ENCODE data around the gene RBM14. TPM values are rescaled to one million over a fixed set of nuclear protein-coding genes. Genes with fewer than 3 reads are reported as not detected.
"Not testable (repeated sequence)": the region's sequence is repeated elsewhere in the genome, so short reads cannot be mapped to it uniquely, and the experiment has no call there.

RBM14 gene
- total RNA-seq, 1 donor = 76.4 TPM

DNA sequence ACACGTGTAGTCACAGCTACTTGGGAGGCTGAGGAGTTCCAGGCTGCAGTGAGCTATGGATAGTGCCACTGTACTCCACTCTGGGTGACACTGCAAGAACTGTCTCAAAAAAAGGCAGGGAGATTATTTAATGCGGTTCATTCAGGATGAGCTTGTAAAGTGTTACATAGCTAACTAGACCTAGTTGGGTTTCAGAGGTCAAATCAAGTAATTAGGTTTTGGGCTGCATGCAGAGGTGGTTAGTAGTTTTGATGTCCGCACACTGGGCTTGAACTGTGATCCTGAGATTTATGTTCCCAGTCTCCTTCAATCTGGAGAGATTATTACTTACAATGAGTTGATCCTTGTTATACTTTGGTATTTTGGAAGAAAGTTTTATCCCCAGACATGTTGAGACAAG is 20.0 kb downstream of the RBM14 start:
- no peaks in the 10 kb centered on the region for H3K27me3 ChIP-seq (ENCODE audit: insufficient read depth, low read length)
- no peaks in the 10 kb centered on the region for H3K9me3 ChIP-seq (ENCODE audit: low read depth, low read length)
- peaks cover 37% of the 10 kb centered on the region for H3K4me1 ChIP-seq (ENCODE audit: insufficient read depth, low read length)
- H3K4me3 ChIP-seq (ENCODE audit: low read length) = no peak overlapping the region

- Histone ChIP-seq H3K4me1 (ENCODE audit: insufficient read depth, low read length) (peaks cover 50% of the 10 kb centered on the region), H3K27me3 (ENCODE audit: insufficient read depth, low read length) (no peaks in the 10 kb centered on the region), H3K4me3 (ENCODE audit: low read length) (peak overlapping the region; percentile 38), H3K9me3 (ENCODE audit: low read depth, low read length) (no peaks in the 10 kb centered on the region)
These were observed 21.2 kb downstream of the RBM14 start for GRCh38 chr11:66637557-66638176.

DNA sequence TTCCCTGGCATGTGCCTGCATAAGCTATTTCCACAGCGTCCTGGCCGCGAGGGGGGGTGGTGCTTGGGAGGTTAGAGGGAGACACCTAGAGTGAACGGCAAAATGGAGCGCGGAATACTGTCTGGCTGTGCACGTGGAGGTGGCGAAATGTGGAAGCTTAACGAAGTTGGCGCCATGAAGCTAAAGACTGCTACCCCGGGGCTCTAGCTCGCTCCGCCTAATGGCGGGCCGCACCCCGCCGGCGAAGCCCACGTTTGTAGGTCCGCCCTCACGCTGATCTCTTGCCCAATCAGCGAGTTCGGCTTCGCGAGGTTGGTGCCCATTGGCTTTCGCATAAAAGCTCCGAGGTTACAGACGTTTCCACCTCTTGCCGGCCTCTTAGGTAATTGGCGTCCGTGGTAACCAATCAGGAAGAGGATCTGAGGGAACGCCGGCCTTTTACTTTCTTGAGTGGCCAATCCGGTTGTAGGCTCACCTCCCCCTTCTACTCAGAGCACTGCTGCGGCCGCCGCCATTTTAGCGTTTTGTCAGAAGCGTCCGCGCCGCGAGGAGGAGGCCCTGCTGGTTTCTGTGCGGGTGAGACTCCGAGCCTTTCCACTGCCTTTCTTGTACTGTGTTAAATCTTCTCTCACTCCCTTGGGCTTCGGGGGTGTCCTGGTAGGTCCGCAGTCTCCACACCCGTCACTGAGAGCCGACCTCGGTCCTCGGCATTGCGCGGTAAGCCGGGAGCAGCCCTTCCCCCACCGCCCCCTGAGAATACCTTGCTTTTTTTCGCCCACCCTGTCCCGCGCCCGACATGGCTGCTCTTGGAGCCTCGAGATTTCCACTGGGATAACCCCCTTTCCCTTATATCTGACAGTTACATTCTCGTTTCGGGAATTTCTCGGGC is 22.0 kb downstream of the RBM14 start, which contains the start of gene RBM4:
Gene RBM4, plus strand, starts transcription at position 527 of the 889 bp plus-strand sequence. CDS start 1,009 bp downstream, outside the sequence.
- Histone ChIP-seq H3K27me3 (ENCODE audit: insufficient read depth, low read length) (no peaks in the 10 kb centered on the region), H3K4me3 (ENCODE audit: low read length) (peak within 1 kb of the TSS; percentile 95), H3K9me3 (ENCODE audit: low read depth, low read length) (no peaks in the 10 kb centered on the region), H3K4me1 (ENCODE audit: insufficient read depth, low read length) (peaks cover 54% of the 10 kb centered on the region)

GRCh38 chr11:66639066-66639813 is 22.8 kb downstream of the RBM14 start:
- Histone ChIP-seq H3K9me3 (ENCODE audit: low read depth, low read length) (no peaks in the 10 kb centered on the region), H3K4me1 (ENCODE audit: insufficient read depth, low read length) (peaks cover 63% of the 10 kb centered on the region), H3K27me3 (ENCODE audit: insufficient read depth, low read length) (no peaks in the 10 kb centered on the region), H3K4me3 (ENCODE audit: low read length) (peak overlapping the region; percentile 95)

DNA sequence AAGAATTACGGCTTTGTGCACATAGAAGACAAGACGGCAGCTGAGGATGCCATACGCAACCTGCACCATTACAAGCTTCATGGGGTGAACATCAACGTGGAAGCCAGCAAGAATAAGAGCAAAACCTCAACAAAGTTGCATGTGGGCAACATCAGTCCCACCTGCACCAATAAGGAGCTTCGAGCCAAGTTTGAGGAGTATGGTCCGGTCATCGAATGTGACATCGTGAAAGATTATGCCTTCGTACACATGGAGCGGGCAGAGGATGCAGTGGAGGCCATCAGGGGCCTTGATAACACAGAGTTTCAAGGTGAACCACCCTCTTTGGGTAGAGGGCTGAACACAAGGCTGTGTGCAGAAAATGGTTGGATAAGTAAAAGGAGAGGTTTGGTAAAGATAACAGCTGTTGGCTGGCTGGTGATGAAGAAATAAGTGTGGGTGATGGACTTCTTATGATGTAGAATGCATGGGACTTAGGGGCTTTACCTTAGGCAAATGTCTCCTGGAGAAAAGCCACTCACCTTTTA is 23.4 kb downstream of the RBM14 start:
- not testable (repeated sequence) for H3K27me3 ChIP-seq (ENCODE audit: insufficient read depth, low read length); H3K9me3 ChIP-seq (ENCODE audit: low read depth, low read length); H3K4me3 ChIP-seq (ENCODE audit: low read length)
- H3K4me1 ChIP-seq (ENCODE audit: insufficient read depth, low read length) = peaks cover 69% of the 10 kb centered on the region

DNA sequence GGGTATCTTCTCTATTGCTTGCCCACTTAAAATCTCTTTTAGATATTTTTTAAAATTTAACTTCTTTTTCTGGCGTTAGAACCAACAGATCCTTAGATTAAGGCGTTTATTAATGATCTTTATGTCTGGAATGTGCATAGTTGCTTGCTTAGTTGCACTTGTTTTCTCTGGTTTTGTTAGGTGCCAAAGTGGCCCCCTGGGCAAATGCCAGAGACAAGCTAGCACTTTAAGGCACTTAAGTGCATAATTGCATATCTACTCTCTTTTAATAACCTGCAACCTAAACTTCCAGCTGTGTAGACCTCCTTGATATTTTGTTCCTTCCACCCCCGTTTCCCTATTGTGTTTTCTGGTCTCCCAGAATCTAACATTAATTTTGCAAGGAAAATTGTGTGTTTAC is 25.4 kb downstream of the RBM14 start:
- peaks cover 87% of the 10 kb centered on the region for H3K4me1 ChIP-seq (ENCODE audit: insufficient read depth, low read length)
- no peaks in the 10 kb centered on the region for H3K9me3 ChIP-seq (ENCODE audit: low read depth, low read length)
- H3K27me3 ChIP-seq (ENCODE audit: insufficient read depth, low read length) = no peaks in the 10 kb centered on the region
- no peak overlapping the region for H3K4me3 ChIP-seq (ENCODE audit: low read length)

DNA sequence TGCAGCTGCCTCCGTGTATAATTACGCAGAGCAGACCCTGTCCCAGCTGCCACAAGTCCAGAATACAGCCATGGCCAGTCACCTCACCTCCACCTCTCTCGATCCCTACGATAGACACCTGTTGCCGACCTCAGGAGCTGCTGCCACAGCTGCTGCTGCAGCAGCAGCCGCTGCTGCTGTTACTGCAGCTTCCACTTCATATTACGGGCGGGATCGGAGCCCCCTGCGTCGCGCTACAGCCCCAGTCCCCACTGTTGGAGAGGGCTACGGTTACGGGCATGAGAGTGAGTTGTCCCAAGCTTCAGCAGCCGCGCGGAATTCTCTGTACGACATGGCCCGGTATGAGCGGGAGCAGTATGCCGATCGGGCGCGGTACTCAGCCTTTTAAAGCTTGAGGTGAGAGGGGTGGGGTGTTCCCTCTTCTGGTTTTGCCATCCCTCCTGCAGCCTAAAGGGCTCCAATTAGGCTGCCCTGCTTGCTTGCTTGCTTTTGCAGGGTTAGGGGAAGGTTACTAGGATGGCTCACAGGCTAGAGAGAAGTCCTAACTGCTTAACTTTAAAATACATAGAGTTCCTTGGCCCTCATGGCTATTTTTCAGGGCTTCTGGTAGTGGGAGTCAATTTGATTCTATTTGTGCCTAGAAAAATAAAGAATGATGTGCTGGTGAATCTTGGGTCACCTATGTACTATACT is 27.5 kb downstream of the RBM14 start:
- H3K4me1 ChIP-seq (ENCODE audit: insufficient read depth, low read length) = peaks cover 74% of the 10 kb centered on the region
- H3K4me3 ChIP-seq (ENCODE audit: low read length) = no peak overlapping the region
- H3K9me3 ChIP-seq (ENCODE audit: low read depth, low read length) = no peaks in the 10 kb centered on the region
- no peaks in the 10 kb centered on the region for H3K27me3 ChIP-seq (ENCODE audit: insufficient read depth, low read length)

DNA sequence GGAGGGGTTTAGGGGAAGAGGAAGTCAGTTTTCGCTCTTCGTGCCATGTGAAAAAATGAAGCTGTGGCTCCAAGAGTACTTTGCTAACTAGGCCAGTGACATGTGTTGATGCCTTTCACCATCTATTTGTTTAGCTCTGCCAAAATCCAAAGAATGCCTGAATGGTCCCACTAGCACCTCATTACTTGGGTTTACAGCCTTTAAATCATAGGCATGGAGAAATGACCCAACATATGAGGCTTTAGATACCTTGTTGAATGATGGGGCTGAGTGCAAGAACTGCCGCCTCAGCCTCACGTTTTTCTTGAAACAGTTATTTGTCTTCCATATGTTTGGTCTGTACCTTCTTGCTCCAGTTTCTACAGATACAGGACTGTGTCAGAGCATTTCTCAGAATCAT is 30.4 kb downstream of the RBM14 start:
- peaks cover 50% of the 10 kb centered on the region for H3K4me1 ChIP-seq (ENCODE audit: insufficient read depth, low read length)
- no peaks in the 10 kb centered on the region for H3K27me3 ChIP-seq (ENCODE audit: insufficient read depth, low read length)
- no peak overlapping the region for H3K4me3 ChIP-seq (ENCODE audit: low read length)
- H3K9me3 ChIP-seq (ENCODE audit: low read depth, low read length) = no peaks in the 10 kb centered on the region

- no peak overlapping the region for H3K4me3 ChIP-seq (ENCODE audit: low read length)
- peaks cover 26% of the 10 kb centered on the region for H3K4me1 ChIP-seq (ENCODE audit: insufficient read depth, low read length)
- H3K9me3 ChIP-seq (ENCODE audit: low read depth, low read length) = no peaks in the 10 kb centered on the region
- H3K27me3 ChIP-seq (ENCODE audit: insufficient read depth, low read length) = no peaks in the 10 kb centered on the region
These were observed 33.5 kb downstream of the RBM14 start for GRCh38 chr11:66649903-66650302.

DNA sequence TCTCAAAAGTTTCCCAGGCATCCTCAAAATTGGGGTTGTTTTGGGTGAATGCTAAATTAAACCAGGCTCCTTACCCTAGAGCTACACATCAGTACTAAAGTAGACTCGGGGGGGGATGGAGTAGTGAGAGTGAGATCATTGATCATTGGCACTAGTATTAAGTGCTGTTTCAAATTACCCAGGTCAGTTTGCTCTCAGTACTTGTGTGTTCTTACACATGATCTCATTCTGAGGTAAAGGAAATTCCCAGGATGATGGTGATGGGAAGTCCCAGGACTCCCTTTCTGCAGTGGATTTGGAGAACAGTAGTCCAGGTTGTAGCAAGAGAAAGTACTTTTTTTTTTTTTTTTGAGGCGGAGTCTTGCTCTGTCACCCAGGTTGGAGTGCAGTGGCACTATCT is 34.6 kb downstream of the RBM14 start:
- peaks cover 16% of the 10 kb centered on the region for H3K4me1 ChIP-seq (ENCODE audit: insufficient read depth, low read length)
- no peaks in the 10 kb centered on the region for H3K27me3 ChIP-seq (ENCODE audit: insufficient read depth, low read length)

GRCh38 chr11:66652651-66653050 is 36.2 kb downstream of the RBM14 start:
- H3K4me1 ChIP-seq (ENCODE audit: insufficient read depth, low read length) = peaks cover 8% of the 10 kb centered on the region
- H3K9me3 ChIP-seq (ENCODE audit: low read depth, low read length) = no peaks in the 10 kb centered on the region
- H3K27me3 ChIP-seq (ENCODE audit: insufficient read depth, low read length) = no peaks in the 10 kb centered on the region
- no peak overlapping the region for H3K4me3 ChIP-seq (ENCODE audit: low read length)

More for the DNA sequence above, 34.6 kb downstream of the RBM14 start:
- Histone ChIP-seq H3K9me3 (ENCODE audit: low read depth, low read length) (no peaks in the 10 kb centered on the region), H3K4me3 (ENCODE audit: low read length) (no peak overlapping the region)

GRCh38 chr11:66653123-66653522 is 36.7 kb downstream of the RBM14 start:
- Histone ChIP-seq H3K4me3 (ENCODE audit: low read length) (no peak overlapping the region), H3K9me3 (ENCODE audit: low read depth, low read length) (no peaks in the 10 kb centered on the region), H3K27me3 (ENCODE audit: insufficient read depth, low read length) (no peaks in the 10 kb centered on the region), H3K4me1 (ENCODE audit: insufficient read depth, low read length) (peaks cover 8% of the 10 kb centered on the region)

DNA sequence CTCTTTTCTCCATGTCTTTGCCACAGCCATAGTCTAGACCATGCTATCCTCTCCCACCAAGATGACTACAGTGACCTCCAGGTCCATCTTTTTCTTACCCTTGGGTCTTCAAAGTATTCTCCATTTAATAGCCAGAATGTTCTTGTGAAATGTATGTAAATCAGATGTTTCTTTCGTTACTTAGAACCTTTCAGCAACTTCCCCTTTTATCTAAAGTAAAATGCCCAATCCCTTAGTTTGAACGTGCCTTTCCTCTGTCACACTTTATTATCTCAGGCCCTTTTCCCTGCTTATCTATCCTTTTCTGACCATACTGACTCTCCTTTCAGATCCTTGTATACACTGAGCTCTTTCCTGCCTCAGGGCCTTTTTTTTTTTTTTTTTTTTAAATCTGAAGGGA is 43.3 kb downstream of the RBM14 start:
- no peak overlapping the region for H3K4me3 ChIP-seq (ENCODE audit: low read length)
- peaks cover 17% of the 10 kb centered on the region for H3K4me1 ChIP-seq (ENCODE audit: insufficient read depth, low read length)
- no peaks in the 10 kb centered on the region for H3K9me3 ChIP-seq (ENCODE audit: low read depth, low read length)
- no peaks in the 10 kb centered on the region for H3K27me3 ChIP-seq (ENCODE audit: insufficient read depth, low read length)

GRCh38 chr11:66663741-66664296 is 47.4 kb downstream of the RBM14 start:
- Histone ChIP-seq H3K4me3 (ENCODE audit: low read length) (no peak overlapping the region), H3K27me3 (ENCODE audit: insufficient read depth, low read length) (no peaks in the 10 kb centered on the region), H3K9me3 (ENCODE audit: low read depth, low read length) (no peaks in the 10 kb centered on the region), H3K4me1 (ENCODE audit: insufficient read depth, low read length) (peaks cover 19% of the 10 kb centered on the region)

All from mononuclear cell (primary cell).